MCF 10A (cell line): ENCODE measurements around the gene ISOC2. TPM values are rescaled to one million over a fixed set of nuclear protein-coding genes. Genes with fewer than 3 reads are reported as not detected.
"Not testable (repeated sequence)": the region's sequence is repeated elsewhere in the genome, so short reads cannot be mapped to it uniquely, and the experiment has no call there.

Experiments used
- BruUV-seq: library from RNA; stranded (reverse); fragments of 400-500 nt; replicated peaks from 2 replicates; lab custom pipeline; 2021; lab: Mats Ljungman, UMichigan
- CTCF ChIA-PET: fragments of 300-600 bp; sonication (Branson Sonifier 250); formaldehyde crosslinking; extraction: SDS; loops from one replicate; lab custom pipeline; 2021; ENCODE audit warnings: antibody characterized with exemption, inconsistent platforms; lab: Yijun Ruan, JAX
- POLR2A ChIA-PET: fragments of 300-600, 350-650 bp; sonication (Branson Sonifier 250); formaldehyde crosslinking; extraction: SDS; loops from one replicate; lab custom pipeline; 2020; ENCODE audit warnings: antibody characterized with exemption, inconsistent platforms; lab: Yijun Ruan, JAX
- DNase-seq: peaks from one replicate; pipeline ENCODE4 v3.0.0-alpha.2; 2018; ENCODE audit not compliant: unreplicated experiment
- H3K27ac Mint-ChIP-seq: one replicate; pipeline ENCODE4 v1.8.0; 2022; ENCODE audit warnings: mild to moderate bottlenecking, low read depth, mixed read lengths; ENCODE audit not compliant: unreplicated experiment
- H3K27me3 Mint-ChIP-seq: one replicate; pipeline ENCODE4 v1.8.0; 2022; ENCODE audit warnings: mixed read lengths; ENCODE audit not compliant: insufficient read depth, unreplicated experiment
- H3K36me3 Mint-ChIP-seq: one replicate; pipeline ENCODE4 v1.8.0; 2022; ENCODE audit warnings: mild to moderate bottlenecking, moderate library complexity, mixed read lengths; ENCODE audit not compliant: insufficient read depth, unreplicated experiment
- H3K4me1 Mint-ChIP-seq: one replicate; pipeline ENCODE4 v1.8.0; 2022; ENCODE audit warnings: mixed read lengths; ENCODE audit not compliant: insufficient read depth, unreplicated experiment
- H3K4me3 Mint-ChIP-seq: one replicate; pipeline ENCODE4 v1.8.0; 2022; ENCODE audit warnings: mild to moderate bottlenecking, moderate library complexity, mixed read lengths; ENCODE audit not compliant: unreplicated experiment
- H3K9me3 Mint-ChIP-seq: one replicate; pipeline ENCODE4 v1.8.0; 2022; ENCODE audit warnings: mixed read lengths; ENCODE audit not compliant: unreplicated experiment
- CTCF ChIP-seq: fragments of 200-600 bp; IDR thresholded peaks from one replicate; pipeline ENCODE4 v1.8.0; 2022; ENCODE audit warnings: antibody characterized with exemption, mild to moderate bottlenecking; ENCODE audit not compliant: unreplicated experiment
- intact Hi-C: fragments of 100-400 bp; cut with micrococcal nuclease; formaldehyde crosslinking; loops from 2 replicates; pipeline ENCODE4 v1.14.1; 2022
- total RNA-seq: library from RNA; stranded (reverse); gene quantifications from 2 replicates; pipeline ENCODE4 v1.2.3, GENCODE V29; 2022

Gene ISOC2
- total RNA-seq, 1 experiment from 2014 or later = 59.9 TPM

GRCh38 chr19:55424518-55424917 is 36.9 kb downstream of the ISOC2 start:
- Mint-ChIP-seq H3K9me3 (no peaks in the 10 kb centered on the region), H3K27me3 (peaks cover 12% of the 10 kb centered on the region), H3K36me3 (no peaks in the 10 kb centered on the region), H3K27ac (no peak overlapping the region), H3K4me1 (no peaks in the 10 kb centered on the region), H3K4me3 (no peak overlapping the region)
- BruUV-seq = no TSS peak
- TF ChIP-seq CTCF = no peak
- POLR2A ChIA-PET = interaction anchor here (1.0 kb wide), 1 partner anchor 13 kb away, joined by 3 read pairs; no protein-coding TSS in a partner anchor
- no peak for DNase-seq
- intact Hi-C loops = no loop called here
- CTCF ChIA-PET = interaction anchor here (0.9 to 1.3 kb wide), 3 partner anchors 25 to 289 kb away, joined by 3 to 6 read pairs (median 3); no protein-coding TSS in a partner anchor

- H3K36me3 Mint-ChIP-seq = no peaks in the 10 kb centered on the region
- POLR2A ChIA-PET = interaction anchor here (1.0 kb wide), 1 partner anchor 14 kb away, joined by 3 read pairs; no protein-coding TSS in a partner anchor
- no peaks in the 10 kb centered on the region for H3K9me3 Mint-ChIP-seq
- intact Hi-C loops = no loop called here
- H3K27me3 Mint-ChIP-seq = peaks cover 12% of the 10 kb centered on the region
- no peak overlapping the region for H3K4me3 Mint-ChIP-seq
- CTCF ChIA-PET = interaction anchor here (0.9 kb wide), 1 partner anchor 288 kb away, joined by 3 read pairs; no protein-coding TSS in a partner anchor
- no peak for DNase-seq
- TF ChIP-seq CTCF = no peak
- H3K4me1 Mint-ChIP-seq = no peaks in the 10 kb centered on the region
- no peak overlapping the region for H3K27ac Mint-ChIP-seq
- no TSS peak for BruUV-seq
These were observed 38.0 kb downstream of the ISOC2 start for GRCh38 chr19:55423225-55424005.

GRCh38 chr19:55421281-55421680 is 40.2 kb downstream of the ISOC2 start:
- POLR2A ChIA-PET, BruUV-seq: not testable (repeated sequence)
- CTCF ChIA-PET = interaction anchor here (0.6 kb wide), 2 partner anchors 38 to 118 kb away, joined by 3 read pairs; no protein-coding TSS in a partner anchor

GRCh38 chr19:55419624-55420236 is 41.7 kb downstream of the ISOC2 start:
- POLR2A ChIA-PET = interaction anchor here (0.7 kb wide), 1 partner anchor 17 kb away, joined by 3 read pairs; no protein-coding TSS in a partner anchor

More at GRCh38 chr19:55421281-55421680, 40.2 kb downstream of the ISOC2 start:
- H3K36me3 Mint-ChIP-seq, H3K27ac Mint-ChIP-seq, H3K9me3 Mint-ChIP-seq, H3K4me3 Mint-ChIP-seq, intact Hi-C loops, DNase-seq, H3K4me1 Mint-ChIP-seq: not testable (repeated sequence)
- peaks cover 12% of the 10 kb centered on the region for H3K27me3 Mint-ChIP-seq

More at GRCh38 chr19:55419624-55420236, 41.7 kb downstream of the ISOC2 start:
- Mint-ChIP-seq H3K36me3 (no peaks in the 10 kb centered on the region), H3K9me3 (no peaks in the 10 kb centered on the region), H3K4me1 (no peaks in the 10 kb centered on the region), H3K27me3 (peaks cover 4% of the 10 kb centered on the region), H3K27ac (no peak overlapping the region), H3K4me3 (no peak overlapping the region)
- CTCF ChIA-PET = interaction anchor here (0.5 to 4.4 kb wide), 10 partner anchors 8 to 279 kb away, joined by 3 to 29 read pairs (median 4); no protein-coding TSS in a partner anchor
- TF ChIP-seq CTCF = no peak
- no TSS peak for BruUV-seq
- intact Hi-C loops = loop anchor here (10.0 kb wide), 1 partner anchor 85 kb away; no protein-coding TSS in a partner anchor
- no peak for DNase-seq
